Measurements from ENCODE around the gene MAPK11.

Gene MAPK11

DNA sequence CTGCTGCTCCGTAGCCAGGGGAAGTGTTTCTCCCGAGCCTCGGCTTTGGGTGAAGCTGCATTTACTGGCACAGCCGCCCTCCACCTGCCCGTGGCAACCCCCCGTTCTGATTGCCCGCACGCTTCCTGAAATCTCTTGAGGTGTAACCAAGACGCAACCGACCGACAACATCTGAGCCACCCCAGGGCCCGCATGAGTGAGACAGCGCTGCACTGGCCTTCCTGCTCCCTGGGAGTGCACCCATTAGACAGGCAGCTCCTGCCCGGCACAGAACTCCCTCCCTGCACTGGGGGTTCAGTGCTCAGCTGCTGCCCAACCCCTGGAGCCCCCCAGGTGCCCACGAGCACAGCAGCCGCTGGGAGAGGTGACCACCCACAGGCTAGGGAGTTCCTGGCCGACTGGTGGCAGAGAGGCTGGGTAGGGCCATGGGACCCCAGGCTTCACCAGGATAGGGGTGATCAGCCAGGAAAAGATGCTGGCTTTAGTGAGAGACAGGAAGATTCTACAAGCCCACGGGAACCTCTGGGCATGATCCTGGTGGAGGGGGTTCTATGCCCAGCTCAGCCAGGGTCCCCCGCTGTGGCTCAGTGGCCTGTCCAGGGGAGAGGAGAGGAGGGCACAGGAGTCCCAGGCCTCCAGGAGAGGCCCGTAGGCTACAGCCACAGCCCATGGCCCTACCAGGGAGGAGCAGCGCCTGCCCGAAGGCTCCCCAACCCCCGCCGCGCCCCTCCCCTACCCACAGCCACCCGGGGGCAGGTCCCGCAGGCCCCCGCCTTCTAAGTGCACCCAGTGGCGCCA lies 22.7 kb upstream of the MAPK11 start:
- H3K27ac ChIP-seq = no peak overlapping the region; the same call in 1 of the 2 replicates
- TF ChIP-seq ZFX (IDR thresholded peaks at IDR 0.05) = no peak
- TF ChIP-seq CTCF (conservative IDR thresholded peaks at IDR 0.05) = no peak

DNA sequence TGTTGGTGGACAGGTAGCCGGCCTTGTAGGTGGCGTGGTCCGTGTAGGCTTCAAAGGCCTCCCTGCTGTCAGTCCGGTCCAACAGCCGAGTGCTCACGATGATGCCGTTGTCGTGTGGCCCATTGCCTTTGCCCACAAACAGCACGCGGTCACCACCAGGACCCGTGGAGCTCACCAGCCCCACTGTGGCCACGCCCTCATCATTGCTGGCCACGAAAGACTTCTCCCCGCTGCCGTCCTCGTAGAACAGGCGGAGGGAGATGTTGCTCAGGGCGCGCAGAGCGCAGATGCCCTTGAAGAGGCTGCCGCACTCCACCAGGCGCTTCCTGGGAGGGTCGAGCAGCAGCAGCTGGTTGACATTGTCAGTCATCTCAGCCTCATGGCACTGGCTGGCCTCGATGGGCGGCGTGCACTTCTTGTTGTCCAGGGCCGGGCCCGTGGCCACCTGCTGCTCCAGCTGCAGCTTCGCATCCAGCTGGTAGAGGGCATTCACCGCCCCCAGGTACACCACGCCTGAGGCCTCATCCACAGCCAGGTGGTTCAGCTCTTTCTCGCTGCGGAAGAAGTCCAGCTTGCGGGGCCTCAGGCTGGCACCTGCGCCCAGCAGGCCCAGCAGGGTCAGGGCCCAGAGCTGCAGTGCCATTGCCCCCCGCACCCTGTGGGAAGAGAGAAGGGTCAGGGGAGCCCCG lies 19.9 kb upstream of the MAPK11 start:
- TF ChIP-seq CTCF (conservative IDR thresholded peaks at IDR 0.05) (no peak), ZFX (IDR thresholded peaks at IDR 0.05) (no peak)
- no peak overlapping the region for H3K27ac ChIP-seq

DNA sequence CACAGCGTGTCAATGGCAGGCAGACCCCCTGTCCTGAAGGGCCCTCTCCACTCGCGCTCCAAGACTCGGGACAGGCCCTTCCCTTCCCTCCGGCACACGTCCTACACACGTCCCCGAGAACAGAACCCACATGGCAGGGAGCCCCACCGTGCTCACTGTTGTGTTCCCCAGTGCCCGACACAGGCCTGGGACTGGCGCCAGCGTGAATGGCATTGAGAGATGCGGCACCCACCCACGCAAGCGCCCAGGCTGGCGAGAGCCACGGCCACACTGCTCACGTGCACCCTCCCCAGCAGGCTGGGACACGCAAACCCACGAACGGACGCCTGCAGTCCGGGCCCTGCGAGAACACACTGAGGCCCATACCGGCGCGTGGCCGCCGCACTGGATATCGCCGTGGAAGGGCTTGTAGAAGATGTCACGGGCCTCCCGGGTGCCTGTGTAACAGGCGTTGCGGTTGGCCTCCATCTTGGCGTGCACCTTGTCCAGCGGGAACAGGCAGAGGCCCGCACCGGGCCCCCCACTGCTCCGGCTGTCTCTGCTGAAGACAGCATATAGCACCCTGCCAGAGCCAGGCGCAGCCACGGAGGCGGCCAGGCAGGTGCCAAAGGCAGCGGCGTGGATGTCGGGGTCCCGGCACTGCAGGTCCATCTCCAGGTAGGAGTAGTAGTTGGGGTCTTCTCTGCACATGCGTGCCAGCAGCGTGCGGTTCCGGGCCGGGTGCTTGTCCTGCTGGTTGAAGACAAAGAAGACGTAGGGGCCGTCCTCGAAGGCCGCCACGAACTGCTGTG lies 19.2 kb upstream of the MAPK11 start:
- no peak overlapping the region for H3K27ac ChIP-seq
- no peak for TF ChIP-seq ZFX (IDR thresholded peaks at IDR 0.05)

DNA sequence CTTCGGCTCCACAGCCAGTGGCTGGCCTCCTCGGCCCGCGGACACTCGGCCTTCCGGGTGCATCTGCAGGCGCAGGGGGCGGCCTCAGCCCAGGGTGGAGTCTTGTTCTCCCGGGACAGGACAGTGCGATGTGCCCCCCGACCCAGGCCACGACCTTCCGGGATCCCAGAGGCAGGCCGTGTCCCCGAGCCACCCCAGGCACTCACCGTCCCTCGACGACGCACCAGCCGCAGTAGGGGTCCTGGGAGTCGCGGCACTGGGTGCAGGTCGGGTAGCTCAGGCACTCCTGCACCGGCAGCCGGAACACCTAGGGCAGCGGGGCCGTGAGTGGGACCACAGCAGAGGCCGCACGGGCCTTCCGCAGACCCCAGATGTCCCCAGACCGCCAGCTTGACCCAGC lies 17.6 kb upstream of the MAPK11 start:
- no peak overlapping the region for H3K27ac ChIP-seq
- TF ChIP-seq CTCF (conservative IDR thresholded peaks at IDR 0.05) (no peak), ZFX (IDR thresholded peaks at IDR 0.05) (no peak)

DNA sequence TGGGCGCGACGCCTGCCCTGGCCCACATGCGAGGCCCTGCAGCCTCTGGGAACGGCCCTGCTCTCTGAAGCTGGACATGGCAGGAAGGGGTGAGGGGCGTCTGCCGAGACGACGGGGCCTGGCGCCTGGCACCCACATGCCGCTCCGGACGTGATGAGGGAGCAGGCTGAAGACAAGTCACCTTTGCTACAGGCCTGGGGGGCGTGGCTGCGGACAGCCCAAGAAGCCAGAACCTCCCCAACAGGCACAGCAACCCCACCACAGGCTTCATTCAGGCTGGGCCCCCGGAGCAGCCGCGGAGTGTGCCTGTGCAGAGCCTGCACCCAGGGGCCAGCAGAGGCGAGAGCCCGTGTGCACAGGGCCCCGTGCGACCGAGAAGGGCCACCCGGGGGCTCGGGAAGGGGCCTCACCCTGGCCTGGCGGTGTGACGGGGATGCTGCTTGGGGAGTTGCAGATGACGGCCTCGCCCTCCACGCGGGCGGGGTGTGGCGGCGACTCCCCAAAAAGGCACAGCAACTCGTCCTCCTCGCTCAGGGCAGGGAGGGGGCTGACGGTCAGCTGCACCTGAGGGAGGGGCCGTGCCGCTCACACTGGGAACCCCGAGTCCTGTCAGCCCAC lies 16.6 kb upstream of the MAPK11 start:
- TF ChIP-seq CTCF (conservative IDR thresholded peaks at IDR 0.05) = no peak
- no peak for TF ChIP-seq ZFX (IDR thresholded peaks at IDR 0.05)
- H3K27ac ChIP-seq = no peak overlapping the region

DNA sequence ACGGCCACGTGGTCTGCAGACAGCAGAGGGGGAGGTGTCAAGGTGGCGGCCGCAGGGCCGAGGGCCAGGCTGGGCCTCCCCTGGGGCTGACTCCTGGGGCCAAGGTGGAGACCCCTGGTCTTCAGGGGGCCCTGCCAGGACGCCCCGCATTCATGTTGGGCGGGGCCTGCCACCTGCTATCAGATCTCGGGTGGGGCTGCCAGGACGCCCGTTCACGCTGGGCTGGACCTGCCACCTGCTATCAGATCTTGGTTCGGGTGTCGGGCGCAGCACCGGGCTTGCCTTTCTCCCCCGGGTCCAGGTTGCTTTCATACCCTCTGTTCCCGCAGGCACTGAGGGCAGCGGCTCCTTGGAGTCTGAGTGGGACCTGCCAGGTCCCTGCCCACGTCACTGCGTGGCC lies 16.1 kb upstream of the MAPK11 start:
- TF ChIP-seq CTCF (conservative IDR thresholded peaks at IDR 0.05) (no peak), ZFX (IDR thresholded peaks at IDR 0.05) (no peak)
- no peak overlapping the region for H3K27ac ChIP-seq

DNA sequence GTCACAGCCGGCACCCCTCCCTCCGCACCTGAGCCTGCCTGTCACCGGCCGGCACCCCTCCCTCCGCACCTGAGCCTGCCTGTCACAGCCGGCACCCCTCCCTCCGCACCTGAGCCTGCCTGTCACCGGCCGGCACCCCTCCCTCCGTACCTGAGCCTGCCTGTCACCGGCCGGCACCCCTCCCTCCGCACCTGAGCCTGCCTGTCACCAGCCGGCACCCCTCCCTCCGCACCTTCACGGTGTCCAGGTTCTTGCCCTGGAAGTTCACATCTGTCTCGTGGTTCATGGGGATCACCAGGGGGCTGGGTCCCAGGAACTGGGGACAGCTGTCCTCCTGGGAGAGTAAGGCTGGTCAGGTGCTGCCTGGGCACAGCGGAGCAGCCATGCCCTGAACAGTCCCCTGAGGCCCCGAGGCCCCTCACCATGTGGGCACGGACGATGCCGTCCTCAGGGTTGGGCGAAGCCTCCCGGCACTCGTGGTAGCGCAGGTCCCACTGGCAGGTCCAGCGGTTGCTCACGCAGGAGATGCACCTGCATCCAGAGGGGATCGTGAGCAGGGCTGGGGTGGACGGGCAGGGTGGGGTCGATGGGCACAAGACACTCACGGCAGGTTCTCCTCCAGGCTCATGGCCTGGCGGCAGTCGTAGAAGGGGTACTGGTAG lies 15.5 kb upstream of the MAPK11 start:
- no peak overlapping the region for H3K27ac ChIP-seq
- TF ChIP-seq CTCF (conservative IDR thresholded peaks at IDR 0.05) (no peak), ZFX (IDR thresholded peaks at IDR 0.05) (no peak)
